IPS DF 4.7 (cell line): Measurements from ENCODE around the gene ANO9.
"Not testable (repeated sequence)": the region's sequence is repeated elsewhere in the genome, so short reads cannot be mapped to it uniquely, and the experiment has no call there.

ENCODE experiments used
- DNase-seq: peaks from one replicate; pipeline ENCODE4 v3.0.0-alpha.2; 2013; ENCODE audit warnings: low spot score; ENCODE audit errors: extremely low read depth

The ANO9 gene

GRCh38 chr11:403761-404431 is 37.9 kb downstream of the ANO9 start:
- DNase-seq = no peak

- no peak for DNase-seq
Measured at GRCh38 chr11:403021-403760, 38.6 kb downstream of the ANO9 start.

- not testable (repeated sequence) for DNase-seq
Measured at GRCh38 chr11:401196-401595, 40.6 kb downstream of the ANO9 start.

GRCh38 chr11:400241-400689 is 41.5 kb downstream of the ANO9 start:
- no peak for DNase-seq

- no peak for DNase-seq
Measured at GRCh38 chr11:399731-400211, 42.0 kb downstream of the ANO9 start.

- no peak for DNase-seq
Measured at GRCh38 chr11:398826-399225, 43.0 kb downstream of the ANO9 start.

GRCh38 chr11:396948-397548 is 44.8 kb downstream of the ANO9 start:
- DNase-seq = no peak

GRCh38 chr11:396511-396947 is 45.3 kb downstream of the ANO9 start:
- DNase-seq = no peak

GRCh38 chr11:395866-396265 is 45.9 kb downstream of the ANO9 start:
- no peak for DNase-seq

- DNase-seq = no peak
Measured at GRCh38 chr11:394858-395655, 46.8 kb downstream of the ANO9 start.

GRCh38 chr11:394034-394857 is 47.6 kb downstream of the ANO9 start, which contains the start of gene PKP3:
Gene PKP3, plus strand, starts transcription at chr11:394209. Its CDS starts 84 bp downstream, at chr11:394293.
- DNase-seq = no peak

GRCh38 chr11:393219-394033 is 48.4 kb downstream of the ANO9 start:
- DNase-seq = no peak

GRCh38 chr11:392102-392777 is 49.6 kb downstream of the ANO9 start:
- no peak for DNase-seq

- DNase-seq = no peak
Measured at GRCh38 chr11:391117-392017, 50.4 kb downstream of the ANO9 start.

GRCh38 chr11:390175-390574 is 51.6 kb downstream of the ANO9 start:
- DNase-seq = no peak

GRCh38 chr11:389369-389768 is 52.4 kb downstream of the ANO9 start:
- not testable (repeated sequence) for DNase-seq

- DNase-seq = no peak
Measured at GRCh38 chr11:387193-387793, 54.5 kb downstream of the ANO9 start.

- no peak for DNase-seq
Measured at GRCh38 chr11:386483-386882, 55.3 kb downstream of the ANO9 start.
